ENCODE data around the gene RAP1GDS1.
"Not testable (repeated sequence)": the region's sequence is repeated elsewhere in the genome, so short reads cannot be mapped to it uniquely, and the experiment has no call there.

The RAP1GDS1 gene

GRCh38 chr4:98352940-98353339 is 91.8 kb downstream of the RAP1GDS1 start:
- no peak for DNase-seq (ENCODE audit: low read depth in 2 of 2)

DNA sequence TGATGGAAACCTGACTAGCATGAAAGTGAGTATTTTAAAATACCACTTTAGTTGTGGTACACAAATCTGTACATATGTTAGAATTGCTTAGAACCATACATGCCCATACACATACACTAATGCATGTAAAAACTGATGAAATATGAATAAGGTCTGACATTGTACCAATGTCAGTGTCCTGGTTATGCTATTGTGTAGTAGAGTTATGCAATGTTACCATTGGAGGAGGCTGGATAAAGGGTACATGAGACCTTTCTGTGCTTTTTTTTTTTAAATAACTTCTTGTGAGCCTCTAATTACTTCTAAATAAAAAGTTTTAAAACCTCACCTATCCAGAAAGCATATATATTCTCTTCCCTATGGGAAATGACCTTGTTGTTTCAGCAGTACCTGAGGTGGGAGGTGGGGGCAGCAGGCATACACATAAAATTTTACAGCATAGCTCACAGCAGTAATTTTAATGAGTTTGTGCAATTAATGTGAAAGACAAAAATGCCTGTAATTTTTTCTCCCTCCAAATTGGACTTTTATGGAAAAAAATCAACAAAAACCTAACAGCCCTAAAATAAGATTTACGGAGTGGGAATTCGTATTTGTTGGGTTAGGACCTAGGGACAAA is 97.6 kb downstream of the RAP1GDS1 start:
- DNase-seq (ENCODE audit: low read depth in 2 of 2), result no peak

- DNase-seq (ENCODE audit: low read depth in 2 of 2), result no peak
Observed at GRCh38 chr4:98359646-98360045, 98.5 kb downstream of the RAP1GDS1 start.

GRCh38 chr4:98363431-98363830 is 102.2 kb downstream of the RAP1GDS1 start:
- DNase-seq (ENCODE audit: low read depth in 2 of 2), result no peak

DNA sequence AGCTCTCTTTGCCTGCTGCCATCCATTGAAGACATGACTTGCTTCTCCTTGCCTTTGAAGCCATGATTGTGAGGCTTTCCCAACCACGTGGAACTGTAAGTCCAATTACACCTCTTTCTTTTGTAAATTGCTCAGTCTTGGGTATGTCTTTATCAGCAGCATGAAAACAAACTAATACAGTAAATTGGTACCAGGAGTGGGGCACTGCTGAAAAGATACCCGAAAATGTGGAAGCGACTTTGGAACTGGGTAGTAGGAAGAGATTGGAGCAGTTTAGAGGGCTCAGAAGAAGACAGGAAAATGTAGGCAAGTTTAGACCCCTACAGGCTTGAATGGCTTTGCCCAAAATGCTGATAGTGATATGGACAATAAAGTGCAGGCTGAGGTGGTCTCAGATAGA is 105.1 kb downstream of the RAP1GDS1 start:
- not testable (repeated sequence) for DNase-seq (ENCODE audit: low read depth in 2 of 2)

- not testable (repeated sequence) for DNase-seq (ENCODE audit: low read depth in 2 of 2)
Observed at GRCh38 chr4:98368000-98368399, 106.8 kb downstream of the RAP1GDS1 start.

DNA sequence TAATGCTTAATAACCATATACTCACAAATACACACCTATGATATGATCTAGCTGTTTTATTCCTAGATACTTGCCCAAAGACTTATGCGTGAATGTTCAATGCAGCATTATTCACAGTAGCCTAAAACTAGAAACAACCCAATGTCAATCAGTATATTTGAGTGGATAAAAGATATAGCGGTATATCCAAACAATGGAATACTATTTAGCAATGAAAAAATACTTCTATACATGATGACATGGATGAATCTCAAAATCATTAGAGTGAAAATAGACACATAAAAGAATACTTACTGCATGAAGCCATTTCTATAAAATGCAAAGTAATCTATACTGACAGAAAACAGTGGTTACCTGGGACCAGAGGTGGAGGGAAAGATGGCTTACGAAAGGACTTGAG is 108.1 kb downstream of the RAP1GDS1 start:
- DNase-seq (ENCODE audit: low read depth in 2 of 2), result no peak

DNA sequence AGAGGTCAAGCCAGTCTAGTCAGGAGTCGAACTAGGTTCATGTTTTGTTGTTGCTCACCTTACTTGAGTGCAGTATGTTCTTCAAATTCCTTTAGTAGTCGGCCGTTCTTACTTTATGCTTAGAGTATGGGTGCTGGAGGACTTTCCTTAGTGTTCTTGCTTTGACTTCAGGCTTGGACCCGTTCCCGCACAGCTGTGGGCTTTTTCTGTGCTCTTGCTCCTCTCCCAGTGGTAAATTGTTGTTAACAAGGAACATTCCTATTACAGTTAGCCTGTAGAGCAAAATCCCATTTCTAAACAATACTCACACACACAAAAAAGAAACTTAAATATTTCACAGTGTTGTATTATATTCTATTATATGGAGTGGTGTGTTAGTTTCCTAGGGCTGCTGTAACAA is 113.5 kb downstream of the RAP1GDS1 start:
- DNase-seq (ENCODE audit: low read depth in 2 of 2), result no peak

GRCh38 chr4:98377559-98377958 is 116.4 kb downstream of the RAP1GDS1 start:
- no peak for DNase-seq (ENCODE audit: low read depth in 2 of 2)

GRCh38 chr4:98381306-98381705 is 120.1 kb downstream of the RAP1GDS1 start:
- no peak for DNase-seq (ENCODE audit: low read depth in 2 of 2)

GRCh38 chr4:98383431-98384106 is 122.4 kb downstream of the RAP1GDS1 start:
- no peak for DNase-seq (ENCODE audit: low read depth in 2 of 2)

GRCh38 chr4:98385831-98386230 is 124.6 kb downstream of the RAP1GDS1 start:
- DNase-seq (ENCODE audit: low read depth in 2 of 2), result no peak

DNA sequence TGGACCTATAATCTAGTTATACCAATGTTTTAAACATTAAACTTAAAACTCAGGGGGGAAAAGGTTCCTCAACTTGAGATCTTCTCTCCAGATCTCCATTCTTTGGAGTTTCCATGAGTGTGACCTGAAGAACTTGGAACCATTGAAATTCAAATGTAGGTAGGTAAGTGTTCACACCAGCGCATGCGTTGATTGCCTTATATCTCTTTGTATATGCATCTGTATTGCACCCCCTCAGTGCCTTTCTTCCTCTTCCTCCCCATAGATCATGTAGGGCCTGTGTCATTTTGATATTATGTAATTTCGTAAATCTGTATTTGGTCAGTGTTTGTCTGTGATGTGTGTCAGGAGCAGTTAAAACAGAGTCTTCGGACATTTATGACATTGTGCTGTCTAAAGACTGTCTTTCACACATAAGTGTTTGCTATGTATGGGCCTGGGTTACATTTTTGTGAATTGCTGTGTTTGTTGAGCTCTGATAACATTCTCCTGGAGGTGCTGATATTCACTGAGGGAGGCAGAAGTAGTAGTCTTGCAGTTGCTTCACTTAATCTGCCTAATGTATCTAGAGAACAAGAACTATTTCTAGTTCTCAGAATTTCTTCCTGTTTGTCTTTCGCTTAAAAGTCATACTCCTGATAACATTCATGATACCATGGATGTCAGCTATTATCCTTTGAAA is 126.3 kb downstream of the RAP1GDS1 start:
- DNase-seq (ENCODE audit: low read depth in 2 of 2), result no peak

- DNase-seq (ENCODE audit: low read depth in 2 of 2), result no peak
Observed at GRCh38 chr4:98394134-98394533, 132.9 kb downstream of the RAP1GDS1 start.

- no peak for DNase-seq (ENCODE audit: low read depth in 2 of 2)
Observed at GRCh38 chr4:98399915-98400314, 138.7 kb downstream of the RAP1GDS1 start.

- no peak for DNase-seq (ENCODE audit: low read depth in 2 of 2)
Observed at GRCh38 chr4:98406819-98407218, 145.6 kb downstream of the RAP1GDS1 start.

- DNase-seq (ENCODE audit: low read depth in 2 of 2), result no peak
Observed at GRCh38 chr4:98411731-98412130, 150.5 kb downstream of the RAP1GDS1 start.

DNA sequence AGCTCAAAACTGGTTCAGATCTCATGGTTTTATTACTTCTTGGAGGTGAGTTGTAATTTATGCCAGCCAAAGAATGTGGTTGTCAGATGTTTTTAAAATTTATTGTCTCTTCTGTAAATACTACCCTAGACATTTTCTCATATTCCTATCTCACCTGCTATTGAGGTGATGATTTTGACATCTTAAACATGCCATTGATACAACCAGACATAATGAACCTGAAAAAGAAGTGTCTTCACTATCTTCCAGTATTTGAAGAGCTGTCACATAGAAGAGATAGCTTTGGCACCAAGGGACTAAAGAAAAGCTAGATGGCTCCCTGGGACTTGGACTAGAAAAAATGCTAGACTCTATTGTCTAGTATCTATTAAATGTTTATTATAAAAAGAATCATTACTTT is 155.7 kb downstream of the RAP1GDS1 start:
- no peak for DNase-seq (ENCODE audit: low read depth in 2 of 2)

- not testable (repeated sequence) for DNase-seq (ENCODE audit: low read depth in 2 of 2)
Observed at GRCh38 chr4:98420151-98420550, 159.0 kb downstream of the RAP1GDS1 start.

DNA sequence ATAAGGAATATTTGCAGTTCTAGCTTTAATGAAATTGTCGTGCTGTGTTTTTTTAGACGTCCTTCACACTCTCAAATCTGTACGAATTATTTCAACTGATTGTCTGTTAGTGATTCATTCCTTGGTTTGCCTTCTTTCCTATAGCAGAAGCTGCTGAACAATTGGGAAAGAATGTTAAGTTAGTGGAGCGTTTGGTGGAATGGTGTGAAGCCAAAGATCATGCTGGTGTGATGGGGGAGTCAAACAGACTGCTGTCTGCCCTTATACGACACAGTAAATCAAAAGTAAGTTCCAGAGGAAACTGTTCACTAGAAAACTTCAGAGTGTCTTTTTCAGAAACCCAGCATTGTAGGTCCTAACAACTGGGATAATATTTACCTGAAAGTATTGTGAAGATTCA is 159.9 kb downstream of the RAP1GDS1 start:
- DNase-seq (ENCODE audit: low read depth in 2 of 2), result no peak

DNA sequence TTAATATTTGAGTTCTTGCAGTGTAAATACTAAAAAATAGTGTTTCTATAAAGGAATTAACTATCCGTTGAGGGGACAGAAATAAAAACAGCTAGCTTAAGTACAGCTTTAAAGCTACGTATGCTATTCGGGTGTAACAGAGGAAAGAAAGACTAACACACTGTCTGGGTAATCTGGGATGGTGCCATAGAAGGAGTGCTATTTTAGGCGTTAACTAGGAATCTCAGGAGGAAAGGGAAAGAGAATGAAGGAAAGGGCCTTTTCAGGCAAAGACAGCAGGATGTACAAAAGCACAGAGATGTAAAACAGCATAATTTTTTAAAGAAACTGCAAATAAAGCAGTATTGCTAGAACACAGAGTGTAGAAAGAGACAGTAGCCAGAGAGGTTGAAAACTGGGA is 161.8 kb downstream of the RAP1GDS1 start:
- no peak for DNase-seq (ENCODE audit: low read depth in 2 of 2)

GRCh38 chr4:98430708-98431403 is 169.7 kb downstream of the RAP1GDS1 start:
- DNase-seq (ENCODE audit: low read depth in 2 of 2), result no peak

- no peak for DNase-seq (ENCODE audit: low read depth in 2 of 2)
Observed at GRCh38 chr4:98433691-98434090, 172.5 kb downstream of the RAP1GDS1 start.
